ENCODE results near the gene USP7.
"Not testable (repeated sequence)": the region's sequence is repeated elsewhere in the genome, so short reads cannot be mapped to it uniquely, and the experiment has no call there.

Gene USP7

DNA sequence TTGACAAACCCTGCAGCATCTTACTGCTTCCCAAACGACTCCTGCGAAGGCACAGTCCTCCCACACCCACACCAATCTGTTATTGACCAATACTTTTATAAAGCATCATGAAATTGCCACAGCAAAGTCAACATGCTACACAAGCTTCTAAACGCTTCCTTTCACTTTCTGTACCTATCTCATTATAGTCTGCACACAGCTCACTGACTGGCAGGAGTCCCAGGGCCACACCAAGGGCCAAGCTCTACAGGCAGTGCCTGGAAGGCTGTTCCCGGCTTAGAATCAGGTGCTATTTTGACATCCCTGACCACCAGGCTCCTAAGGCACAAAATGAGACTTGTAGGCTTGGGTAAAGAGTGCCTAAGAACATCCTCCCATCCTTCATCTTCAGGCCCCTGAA is 39.5 kb downstream of the USP7 start:
- no peak for DNase-seq (ENCODE audit: low spot score)

DNA sequence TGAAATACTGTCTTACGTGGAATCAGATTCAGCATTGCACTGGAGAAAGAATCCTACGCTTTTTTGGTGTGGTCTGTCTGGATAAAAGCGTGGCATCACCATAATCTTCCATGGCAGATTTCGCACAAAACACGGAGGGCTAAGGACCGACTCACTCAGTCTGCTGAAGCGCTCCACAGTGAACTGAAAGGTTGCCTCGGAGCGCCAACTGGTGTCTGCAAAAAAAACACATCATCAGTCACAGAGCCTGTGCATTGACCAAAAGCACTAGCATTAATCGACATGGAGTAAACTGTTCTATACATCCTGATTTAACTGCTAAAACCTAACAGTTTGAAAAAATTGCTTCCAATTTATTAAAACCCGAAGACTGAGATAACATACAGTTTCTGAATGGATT is 40.5 kb downstream of the USP7 start:
- DNase-seq (ENCODE audit: low spot score), result no peak

DNA sequence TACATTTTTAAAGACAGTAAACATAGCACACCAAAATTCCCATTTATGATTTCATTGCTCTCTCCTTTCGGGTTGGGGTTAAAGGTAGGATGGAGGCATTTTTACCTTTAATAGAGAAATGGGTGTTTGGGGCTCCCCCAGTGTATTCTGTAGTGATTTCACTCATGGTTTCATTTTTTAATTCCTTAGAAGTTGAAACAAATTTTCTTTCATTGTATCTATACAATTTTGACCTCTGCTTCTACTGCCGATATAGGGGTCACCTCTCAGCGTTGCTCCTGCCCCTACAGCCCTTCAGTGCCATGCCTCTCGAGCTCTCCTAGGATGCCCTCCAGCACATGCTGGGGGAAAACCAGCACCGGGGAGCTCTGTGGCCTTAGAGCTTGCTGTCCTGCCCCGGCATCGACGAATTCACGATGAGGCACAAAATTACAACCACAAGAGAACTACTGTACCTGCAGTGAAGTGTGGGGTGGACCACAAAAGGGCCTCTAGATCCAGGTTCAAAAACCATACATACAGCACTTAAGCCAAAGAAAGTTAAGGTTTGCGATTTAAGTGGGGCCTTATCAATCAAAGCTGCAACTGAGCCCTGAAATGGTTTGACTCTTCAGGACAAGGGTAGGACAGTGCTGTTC is 42.2 kb downstream of the USP7 start:
- no peak for DNase-seq (ENCODE audit: low spot score)

DNA sequence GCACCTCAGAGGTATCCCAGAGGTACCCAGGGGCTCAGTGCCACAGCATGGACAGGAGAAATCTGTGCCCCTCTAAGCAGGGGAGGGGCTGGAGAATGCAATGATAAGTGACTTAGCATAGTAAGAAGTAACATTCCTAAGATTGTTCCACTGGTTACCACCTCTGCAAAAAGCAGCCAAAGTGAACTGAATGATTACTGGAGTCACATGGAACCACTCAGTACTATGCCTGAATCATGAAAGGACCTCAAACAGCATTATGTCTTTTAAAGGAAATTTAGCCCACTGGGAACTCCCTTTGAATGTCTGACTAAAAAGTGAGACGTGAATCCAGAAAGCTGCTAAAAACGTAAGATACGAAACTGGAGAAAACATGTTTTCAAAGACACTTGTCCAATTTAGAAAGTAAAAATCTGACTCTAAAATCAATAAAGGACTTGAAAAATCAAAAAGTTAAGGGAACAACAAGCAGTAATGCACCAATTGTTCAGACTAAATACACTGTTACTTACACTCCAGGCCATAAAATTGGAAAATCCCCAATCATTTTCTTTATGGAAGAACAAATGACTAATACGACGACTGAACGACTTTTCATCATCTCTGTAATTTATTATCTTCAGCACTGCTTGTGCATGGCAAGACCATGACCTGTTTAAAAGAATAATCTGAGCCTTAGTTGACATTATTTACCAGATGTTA is 42.9 kb downstream of the USP7 start:
- DNase-seq (ENCODE audit: low spot score), result no peak

DNA sequence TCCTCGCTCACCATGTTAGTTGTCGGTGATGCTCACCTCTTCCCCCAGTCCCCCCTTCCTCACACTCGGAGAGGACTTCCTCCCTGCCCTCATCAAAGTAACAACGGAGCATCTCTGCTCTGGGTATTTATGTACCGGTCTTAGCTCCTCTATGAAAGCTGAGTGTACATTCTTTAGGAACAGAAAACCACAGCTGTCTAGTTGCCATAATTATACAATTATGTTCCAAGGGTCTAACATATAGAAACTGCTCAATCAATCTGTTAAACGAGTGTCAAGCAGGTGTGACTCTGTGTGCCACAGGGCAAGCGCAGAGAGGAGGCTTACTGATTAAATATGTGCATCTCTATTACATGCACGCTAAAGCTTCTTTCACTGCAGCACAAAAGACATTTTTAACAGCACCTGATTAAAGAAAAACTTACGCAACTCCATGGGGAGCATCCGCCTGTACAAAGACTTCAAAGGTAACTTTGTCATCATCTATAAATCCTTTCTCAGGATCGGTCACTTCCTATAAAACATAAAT is 43.7 kb downstream of the USP7 start:
- DNase-seq (ENCODE audit: low spot score), result no peak

DNA sequence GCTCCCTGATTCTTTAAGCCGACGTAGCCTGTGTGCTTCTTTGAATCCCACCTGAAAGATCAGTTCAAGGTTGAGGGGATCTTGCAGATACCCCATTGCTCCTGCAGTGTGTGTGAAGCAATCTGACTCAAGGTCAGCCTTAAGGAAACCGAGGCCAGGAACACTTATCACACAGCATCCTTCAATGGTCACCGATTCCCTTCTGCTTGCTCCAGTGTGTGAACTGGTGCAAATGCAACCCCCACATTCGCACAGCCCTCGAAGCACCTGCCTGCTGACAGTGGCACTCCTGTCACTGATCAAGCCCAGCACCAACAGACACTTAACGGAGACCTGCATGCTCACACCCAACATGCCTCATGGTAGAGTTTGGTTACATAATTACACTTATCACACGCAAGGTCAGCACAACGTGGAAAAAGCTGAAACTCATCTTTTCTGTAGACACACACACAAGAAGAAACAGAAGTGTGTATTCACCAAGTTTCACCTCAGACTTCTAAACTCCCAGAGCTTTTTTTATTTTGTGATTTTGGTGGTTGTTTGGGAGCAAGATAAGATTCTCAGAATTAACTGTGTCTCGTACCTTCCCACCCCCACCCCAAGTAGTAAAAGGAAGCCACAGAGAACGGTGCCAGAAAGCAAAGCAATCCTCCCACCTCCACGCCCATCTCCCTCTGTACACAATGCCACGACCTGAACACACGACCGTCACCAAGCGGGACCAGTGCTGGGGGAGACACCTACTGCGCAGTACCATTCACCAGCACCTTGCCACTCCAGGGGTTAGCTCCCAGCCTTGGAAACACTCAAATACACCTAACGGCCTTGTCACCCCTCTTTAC is 44.4 kb downstream of the USP7 start:
- DNase-seq (ENCODE audit: low spot score), result no peak

DNA sequence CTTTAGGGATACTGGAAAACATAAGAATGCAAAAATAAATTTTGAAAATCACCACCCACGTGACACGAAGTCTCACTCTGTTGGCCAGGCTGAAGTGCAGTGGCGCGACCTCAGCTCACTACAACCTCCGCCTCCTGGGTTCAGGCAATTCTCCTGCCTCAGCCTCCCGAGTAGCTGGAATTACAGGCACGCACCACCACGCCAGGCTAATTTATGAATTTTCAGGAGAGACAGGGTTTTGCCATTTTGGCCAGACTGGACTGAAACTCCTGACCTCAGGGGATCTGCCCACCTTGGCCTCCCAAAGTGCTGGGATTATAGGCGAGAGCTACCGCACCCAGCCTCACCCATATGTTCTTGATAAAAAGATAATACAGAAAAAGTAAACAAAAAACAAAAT is 46.4 kb downstream of the USP7 start:
- DNase-seq (ENCODE audit: low spot score), result not testable (repeated sequence)

DNA sequence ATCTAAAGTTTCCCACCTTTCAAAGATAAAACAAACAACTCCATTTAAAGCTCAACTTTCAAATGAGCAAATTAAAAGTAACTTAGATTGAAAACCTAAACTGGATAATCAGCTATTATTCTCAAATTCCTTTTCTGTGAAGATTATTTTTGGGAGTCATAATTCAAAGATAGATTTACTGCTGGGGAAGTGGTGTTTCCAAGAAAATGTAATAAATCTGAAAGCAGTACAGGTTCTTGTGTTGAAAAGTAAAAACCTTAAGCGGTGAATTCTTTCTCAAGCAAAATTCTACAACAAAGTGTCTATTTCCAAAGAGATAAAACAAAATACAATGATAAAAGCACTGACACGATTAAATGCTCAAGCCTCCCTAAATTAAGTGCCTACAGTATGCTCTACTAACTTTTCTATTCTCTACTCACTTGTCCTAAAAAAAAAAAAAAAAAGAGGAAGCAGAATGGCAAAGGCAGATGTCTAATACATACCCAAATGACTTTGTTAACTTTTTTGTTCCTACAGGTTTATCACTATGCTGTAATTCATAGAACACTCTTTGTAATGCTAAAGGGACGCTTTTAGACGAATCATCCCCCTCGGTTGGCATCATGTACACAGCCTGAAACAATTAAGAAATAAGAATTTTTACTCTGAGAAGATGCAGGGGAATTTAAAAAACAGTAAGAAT is 47.0 kb downstream of the USP7 start:
- no peak for DNase-seq (ENCODE audit: low spot score)

DNA sequence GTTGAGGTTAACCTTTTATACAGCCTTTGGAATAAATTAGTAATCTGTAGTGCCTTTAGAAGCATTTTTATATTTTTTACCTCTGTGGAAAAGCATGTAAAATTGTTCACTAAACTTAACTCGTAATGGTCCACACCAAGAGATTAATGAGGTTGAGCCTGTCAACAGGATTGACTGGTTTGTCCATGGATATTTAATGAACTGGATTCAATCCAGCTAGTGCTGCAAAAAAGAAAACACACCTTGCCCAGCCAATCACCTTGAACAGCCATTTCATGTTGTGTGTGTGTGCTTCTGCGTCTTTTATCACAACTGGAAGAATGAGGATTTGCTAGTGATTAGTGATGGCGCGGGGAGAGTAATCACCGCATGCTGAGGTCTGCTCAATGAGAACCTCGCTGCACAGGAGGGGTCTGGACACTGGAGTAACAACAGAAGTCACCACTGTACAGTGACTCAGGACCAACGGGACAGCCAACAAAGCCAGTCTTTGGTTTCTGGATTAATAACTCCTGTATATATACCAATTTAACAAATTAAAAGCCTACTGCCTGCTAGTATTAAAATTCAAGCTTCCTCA is 47.9 kb downstream of the USP7 start:
- no peak for DNase-seq (ENCODE audit: low spot score)

DNA sequence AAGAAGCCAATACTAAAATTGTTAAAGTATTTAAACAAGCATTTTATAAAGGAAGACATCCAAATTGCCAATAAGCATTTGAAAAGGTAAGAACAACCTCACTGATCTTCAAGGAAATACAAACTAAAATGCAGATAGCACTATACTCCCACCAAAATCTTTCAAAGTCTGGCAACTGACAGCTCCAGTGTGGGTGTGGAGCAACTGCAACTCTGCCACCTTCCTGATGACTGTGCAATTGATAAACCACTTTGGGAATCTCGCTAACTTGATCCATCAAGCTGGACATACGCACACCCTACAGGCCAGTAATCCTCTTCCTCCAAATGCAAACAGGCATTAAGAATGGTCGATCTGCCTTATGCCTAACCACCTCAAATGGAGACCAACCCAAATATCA is 49.6 kb downstream of the USP7 start:
- DNase-seq (ENCODE audit: low spot score), result no peak

DNA sequence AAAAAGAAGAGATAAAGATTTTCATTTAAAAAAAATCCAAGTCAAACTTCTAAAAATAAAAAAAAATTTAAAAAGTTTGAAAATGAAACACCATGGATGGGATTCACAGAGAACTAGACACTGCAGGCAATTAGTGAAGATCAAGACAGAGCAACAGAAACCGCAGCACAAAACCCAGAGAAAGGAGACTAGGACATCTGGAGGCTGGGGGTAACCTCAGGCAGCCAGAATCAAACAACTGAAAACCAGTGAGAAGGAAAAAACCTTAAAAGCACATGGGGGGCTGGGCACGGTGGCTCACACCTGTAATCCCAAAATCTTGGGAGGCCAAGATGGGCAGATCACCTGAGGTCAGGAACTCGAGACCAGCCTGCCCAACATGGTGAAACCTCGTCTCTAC is 50.9 kb downstream of the USP7 start:
- DNase-seq (ENCODE audit: low spot score), result no peak

DNA sequence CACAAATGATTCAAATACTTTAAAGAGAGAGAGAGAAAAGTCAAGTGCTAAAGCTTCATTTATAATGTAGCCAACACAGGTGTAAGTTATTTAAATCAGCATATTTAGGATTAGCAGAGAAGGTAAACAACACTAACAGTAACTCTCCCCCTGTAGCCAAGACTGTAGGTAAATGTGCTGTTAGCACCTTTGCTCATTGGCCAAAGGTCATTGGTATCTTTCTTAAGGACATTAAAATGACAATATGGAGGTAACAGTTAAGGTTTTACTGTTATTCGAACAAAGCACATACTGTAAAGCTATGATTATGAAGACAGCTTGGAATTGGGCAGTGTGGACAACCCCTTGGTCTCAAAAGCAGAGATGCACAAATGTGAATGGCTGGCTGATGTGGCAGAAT is 52.9 kb downstream of the USP7 start:
- no peak for DNase-seq (ENCODE audit: low spot score)

DNA sequence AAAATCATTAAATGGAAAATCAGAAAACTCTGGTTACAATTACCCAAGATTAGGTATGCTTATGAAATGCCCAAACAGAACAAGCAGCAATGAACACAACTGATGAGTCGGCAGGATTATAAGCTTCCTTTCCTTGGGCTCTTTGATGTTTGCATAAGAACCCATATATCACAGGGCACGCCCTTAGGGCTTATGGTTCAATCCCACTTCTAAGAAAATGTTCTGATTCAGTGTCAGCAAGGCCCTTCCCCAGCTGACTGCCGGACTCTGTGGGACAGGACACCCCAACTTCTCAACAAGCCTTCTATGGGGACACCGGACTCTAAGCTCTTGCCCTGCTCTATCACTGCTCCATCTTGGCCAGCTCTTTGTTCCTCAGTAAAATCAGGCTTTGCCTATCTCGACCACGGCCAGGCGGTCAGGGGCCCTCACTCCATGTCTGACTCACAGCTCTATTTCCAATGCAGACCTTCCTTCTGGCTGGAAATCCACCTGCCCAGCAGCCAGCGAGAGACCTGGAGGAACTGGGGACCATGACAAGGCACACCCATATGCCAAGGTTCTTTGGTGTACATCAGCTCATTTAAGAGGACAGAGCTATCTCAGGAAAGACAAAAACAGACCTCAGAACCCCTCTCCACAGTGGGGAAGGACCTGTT is 54.8 kb downstream of the USP7 start:
- DNase-seq (ENCODE audit: low spot score), result no peak

DNA sequence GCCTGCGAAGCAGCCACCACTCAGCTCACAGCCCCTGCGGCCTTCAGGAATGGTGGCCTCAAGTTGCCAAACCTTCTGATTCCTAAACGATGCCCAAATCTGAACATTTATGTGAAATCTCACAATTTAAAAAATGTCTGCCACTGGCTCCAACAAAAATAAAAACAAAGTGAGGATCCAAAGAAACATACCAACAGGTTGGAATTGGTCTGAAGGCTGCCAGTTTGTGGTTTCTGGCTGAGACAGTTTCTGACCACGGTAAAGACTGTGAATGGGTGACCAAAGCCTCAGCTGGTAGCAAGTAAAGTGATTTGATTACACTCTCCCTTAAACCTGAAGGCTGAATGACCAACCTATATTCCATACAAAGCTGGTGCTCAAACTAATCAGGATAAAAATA is 56.6 kb downstream of the USP7 start:
- no peak for DNase-seq (ENCODE audit: low spot score)

DNA sequence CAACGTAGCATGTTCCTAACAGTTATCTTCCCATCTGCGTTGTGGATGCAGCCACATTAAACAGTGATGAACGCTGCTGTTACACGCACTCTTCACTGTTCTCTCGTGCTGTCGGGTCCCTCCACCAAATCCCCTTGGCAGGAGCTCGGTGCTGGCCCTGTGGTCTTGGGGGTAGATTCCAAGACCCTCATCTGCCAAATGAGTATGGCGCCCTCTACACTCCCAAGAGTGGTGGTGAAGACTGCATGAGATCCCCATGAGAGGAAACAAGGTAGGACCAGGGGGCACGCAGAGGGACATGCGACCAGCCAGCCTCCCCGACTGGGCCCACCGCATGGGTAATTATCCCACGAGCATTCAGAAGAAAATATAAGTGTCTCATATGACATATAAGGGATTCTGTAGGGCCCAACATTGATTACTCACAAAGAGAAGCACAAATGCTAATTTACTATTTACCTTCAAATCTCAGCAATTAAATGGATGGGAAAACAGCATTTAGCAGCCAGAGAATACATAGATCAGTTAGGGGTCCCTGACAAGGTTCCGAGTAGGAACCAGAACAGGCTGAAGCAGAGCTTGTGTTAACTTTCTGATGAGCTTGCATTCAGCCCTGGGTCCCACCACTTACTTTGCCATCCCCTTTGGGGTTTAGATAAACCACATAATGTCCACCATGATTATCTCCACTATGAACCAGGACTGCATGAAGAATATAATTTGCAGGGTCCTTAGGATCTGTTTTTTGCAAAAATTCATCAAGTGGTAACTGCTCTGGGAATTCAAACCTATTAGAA is 57.7 kb downstream of the USP7 start:
- DNase-seq (ENCODE audit: low spot score), result no peak

DNA sequence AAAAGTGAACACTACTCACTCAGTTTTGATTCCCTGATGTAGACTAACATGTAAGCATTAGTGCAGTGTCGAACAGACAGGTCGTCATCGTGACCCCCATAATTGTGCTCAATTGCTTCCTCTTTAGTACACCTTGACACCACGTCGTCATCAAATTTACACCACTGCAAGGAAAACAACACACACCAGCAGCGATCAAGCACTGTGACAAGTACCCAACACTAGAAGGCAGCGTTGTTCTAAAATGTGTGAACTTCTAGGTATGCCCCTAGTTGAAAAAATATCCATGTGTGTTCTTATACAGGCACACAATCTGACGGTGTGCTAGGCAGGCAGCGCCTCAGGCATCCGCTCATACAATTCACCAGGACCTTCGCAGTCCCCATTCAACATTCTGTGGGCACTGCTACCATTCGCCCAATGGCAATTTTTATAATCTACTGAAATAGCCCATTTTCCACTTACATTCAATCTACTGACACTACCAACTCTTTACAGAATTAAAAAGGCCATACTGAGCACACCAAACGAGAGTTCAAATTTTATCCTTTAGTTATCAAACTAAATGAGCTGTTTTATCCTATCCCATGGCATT is 58.4 kb downstream of the USP7 start:
- peak; percentile 29 for DNase-seq (ENCODE audit: low spot score)

DNA sequence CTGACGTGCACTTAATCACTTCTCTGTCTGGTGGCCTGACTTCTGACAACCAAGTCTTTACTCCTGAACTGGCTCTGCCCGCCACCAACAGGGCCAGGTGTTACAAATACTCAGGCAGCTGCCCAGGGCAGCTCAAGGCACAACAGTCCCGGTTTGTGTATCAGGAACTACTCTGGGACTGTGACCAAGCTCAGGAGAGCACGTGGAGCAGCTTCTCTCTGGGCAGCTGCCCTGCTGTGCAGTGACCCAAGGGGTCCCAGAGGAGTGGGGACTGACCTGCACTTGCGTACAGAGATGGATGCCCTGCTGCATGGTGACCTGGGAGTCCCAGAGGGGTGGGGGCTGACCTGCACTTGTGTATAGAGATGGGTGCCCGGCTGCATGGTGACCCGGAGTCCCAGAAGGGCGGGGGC is 59.7 kb downstream of the USP7 start:
- no peak for DNase-seq (ENCODE audit: low spot score)

DNA sequence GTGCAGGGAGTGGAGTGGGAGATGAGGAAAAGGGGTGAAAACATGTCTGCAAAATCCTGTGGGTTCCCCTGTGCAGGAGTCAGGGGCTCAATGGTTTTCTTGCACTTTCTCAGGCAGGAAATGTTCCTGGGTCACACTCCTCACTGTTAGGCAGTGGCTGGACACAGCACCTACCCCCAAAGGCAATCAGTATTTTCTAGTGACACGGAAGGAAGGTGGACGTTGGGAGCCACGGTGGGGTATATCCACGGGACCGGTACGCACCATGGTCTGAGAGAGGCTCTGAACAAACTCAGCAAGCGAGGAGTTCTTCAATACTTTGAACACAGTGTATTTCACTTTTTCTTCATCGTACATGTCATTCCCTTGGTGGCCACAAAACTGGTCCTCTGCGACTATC is 60.7 kb downstream of the USP7 start:
- no peak for DNase-seq (ENCODE audit: low spot score)

DNA sequence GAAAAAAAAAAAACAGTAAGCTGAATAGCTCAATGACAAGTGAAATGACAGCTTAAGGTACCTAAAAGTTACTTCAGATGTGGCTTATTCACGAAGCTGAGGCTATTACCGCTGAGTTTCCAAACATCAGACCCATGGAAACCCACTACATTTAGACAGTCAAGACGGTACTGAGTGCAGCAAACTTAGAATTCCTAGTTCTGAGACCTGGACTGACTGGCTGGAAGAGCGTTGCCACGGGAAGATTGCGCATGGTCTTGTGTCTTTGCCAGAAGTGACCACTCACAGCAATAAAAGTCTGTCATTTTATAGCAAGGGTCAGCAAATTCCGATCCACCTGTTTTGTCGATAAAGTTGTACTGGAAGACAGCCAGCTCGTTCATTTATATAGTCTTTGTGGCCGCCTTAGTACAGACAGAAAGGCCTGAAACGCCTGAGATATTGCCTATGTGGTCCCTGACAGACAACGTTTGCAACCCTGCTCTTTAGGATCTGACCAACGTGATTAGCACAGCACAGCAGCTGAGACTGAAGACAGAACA is 62.3 kb downstream of the USP7 start:
- DNase-seq (ENCODE audit: low spot score), result no peak

DNA sequence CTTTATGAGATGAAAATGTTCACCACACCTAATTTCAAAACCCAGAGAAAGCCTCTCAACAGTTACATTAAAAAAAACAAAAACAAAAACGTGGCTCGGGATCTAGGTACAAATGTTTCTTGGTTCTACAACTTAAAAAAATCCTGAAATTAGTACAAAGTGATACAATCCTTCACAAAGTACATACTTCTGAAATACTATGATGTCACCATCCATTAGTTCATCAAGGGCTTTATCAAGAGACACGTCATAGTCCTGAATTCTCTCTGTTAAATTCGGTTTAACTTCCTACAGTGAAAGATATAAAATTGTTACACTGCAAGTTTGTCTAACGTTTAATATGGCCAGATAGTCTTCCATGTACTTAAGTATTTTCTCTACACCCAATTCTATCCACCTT is 63.4 kb downstream of the USP7 start:
- DNase-seq (ENCODE audit: low spot score), result no peak

Measured in hepatic stellate cell (primary cell).